Measurements from ENCODE around the gene CARM1.

DNA sequence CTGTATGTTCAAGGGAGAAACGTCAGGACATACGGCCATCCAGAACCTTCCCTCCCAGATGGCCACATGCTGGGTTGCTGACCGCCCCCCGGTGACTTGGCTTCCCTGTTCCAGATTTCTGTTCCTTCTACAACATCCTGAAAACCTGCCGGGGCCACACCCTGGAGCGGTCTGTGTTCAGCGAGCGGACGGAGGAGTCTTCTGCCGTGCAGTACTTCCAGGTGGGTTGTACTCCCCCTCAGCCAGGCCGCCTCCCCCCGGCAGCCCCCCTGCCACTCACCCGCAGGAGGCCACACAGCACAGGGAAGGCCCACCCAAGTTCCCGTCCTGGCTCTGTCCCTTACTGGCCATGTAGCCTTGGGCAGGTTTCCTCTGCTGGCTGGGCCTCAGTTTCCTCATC lies 36.6 kb downstream of the CARM1 start:
- TF ChIP-seq, protein P1, sequence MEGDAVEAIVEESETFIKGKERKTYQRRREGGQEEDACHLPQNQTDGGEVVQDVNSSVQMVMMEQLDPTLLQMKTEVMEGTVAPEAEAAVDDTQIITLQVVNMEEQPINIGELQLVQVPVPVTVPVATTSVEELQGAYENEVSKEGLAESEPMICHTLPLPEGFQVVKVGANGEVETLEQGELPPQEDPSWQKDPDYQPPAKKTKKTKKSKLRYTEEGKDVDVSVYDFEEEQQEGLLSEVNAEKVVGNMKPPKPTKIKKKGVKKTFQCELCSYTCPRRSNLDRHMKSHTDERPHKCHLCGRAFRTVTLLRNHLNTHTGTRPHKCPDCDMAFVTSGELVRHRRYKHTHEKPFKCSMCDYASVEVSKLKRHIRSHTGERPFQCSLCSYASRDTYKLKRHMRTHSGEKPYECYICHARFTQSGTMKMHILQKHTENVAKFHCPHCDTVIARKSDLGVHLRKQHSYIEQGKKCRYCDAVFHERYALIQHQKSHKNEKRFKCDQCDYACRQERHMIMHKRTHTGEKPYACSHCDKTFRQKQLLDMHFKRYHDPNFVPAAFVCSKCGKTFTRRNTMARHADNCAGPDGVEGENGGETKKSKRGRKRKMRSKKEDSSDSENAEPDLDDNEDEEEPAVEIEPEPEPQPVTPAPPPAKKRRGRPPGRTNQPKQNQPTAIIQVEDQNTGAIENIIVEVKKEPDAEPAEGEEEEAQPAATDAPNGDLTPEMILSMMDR (IDR thresholded peaks at IDR 0.05 in 2 of 3, conservative IDR thresholded peaks at IDR 0.05 in 1 of 3; ENCODE audit: borderline replicate concordance in 1 of 3, insufficient read depth in 1 of 3, low read depth in 2 of 3, low read length in 2 of 3): no peak
- TF ChIP-seq POLR2A (IDR thresholded peaks at IDR 0.05; ENCODE audit: borderline replicate concordance, extremely low read depth, insufficient read depth, insufficient read length) (no peak), EZH2phosphoT487 (IDR thresholded peaks at IDR 0.05; ENCODE audit: borderline replicate concordance) (no peak), ZFX (IDR thresholded peaks at IDR 0.05) (no peak), CBX3 (IDR thresholded peaks at IDR 0.05; ENCODE audit: low read depth) (no peak), EZH2 (IDR thresholded peaks at IDR 0.05) (no peak), POLR2AphosphoS5 (IDR thresholded peaks at IDR 0.05; ENCODE audit: low read depth, low read length) (no peak)
- TF ChIP-seq, protein P2, sequence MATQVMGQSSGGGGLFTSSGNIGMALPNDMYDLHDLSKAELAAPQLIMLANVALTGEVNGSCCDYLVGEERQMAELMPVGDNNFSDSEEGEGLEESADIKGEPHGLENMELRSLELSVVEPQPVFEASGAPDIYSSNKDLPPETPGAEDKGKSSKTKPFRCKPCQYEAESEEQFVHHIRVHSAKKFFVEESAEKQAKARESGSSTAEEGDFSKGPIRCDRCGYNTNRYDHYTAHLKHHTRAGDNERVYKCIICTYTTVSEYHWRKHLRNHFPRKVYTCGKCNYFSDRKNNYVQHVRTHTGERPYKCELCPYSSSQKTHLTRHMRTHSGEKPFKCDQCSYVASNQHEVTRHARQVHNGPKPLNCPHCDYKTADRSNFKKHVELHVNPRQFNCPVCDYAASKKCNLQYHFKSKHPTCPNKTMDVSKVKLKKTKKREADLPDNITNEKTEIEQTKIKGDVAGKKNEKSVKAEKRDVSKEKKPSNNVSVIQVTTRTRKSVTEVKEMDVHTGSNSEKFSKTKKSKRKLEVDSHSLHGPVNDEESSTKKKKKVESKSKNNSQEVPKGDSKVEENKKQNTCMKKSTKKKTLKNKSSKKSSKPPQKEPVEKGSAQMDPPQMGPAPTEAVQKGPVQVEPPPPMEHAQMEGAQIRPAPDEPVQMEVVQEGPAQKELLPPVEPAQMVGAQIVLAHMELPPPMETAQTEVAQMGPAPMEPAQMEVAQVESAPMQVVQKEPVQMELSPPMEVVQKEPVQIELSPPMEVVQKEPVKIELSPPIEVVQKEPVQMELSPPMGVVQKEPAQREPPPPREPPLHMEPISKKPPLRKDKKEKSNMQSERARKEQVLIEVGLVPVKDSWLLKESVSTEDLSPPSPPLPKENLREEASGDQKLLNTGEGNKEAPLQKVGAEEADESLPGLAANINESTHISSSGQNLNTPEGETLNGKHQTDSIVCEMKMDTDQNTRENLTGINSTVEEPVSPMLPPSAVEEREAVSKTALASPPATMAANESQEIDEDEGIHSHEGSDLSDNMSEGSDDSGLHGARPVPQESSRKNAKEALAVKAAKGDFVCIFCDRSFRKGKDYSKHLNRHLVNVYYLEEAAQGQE (IDR thresholded peaks at IDR 0.05; ENCODE audit: low read depth): no peak
- TF ChIP-seq, protein P3, sequence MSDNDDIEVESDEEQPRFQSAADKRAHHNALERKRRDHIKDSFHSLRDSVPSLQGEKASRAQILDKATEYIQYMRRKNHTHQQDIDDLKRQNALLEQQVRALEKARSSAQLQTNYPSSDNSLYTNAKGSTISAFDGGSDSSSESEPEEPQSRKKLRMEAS (IDR thresholded peaks at IDR 0.05): no peak
